Measurements from ENCODE around the gene HSD17B4. TPM values are rescaled to one million over a fixed set of nuclear protein-coding genes. Genes with fewer than 3 reads are reported as not detected.
"Not testable (repeated sequence)": the region's sequence is repeated elsewhere in the genome, so short reads cannot be mapped to it uniquely, and the experiment has no call there.

HSD17B4 gene
- total RNA-seq, 1 donor from 2014 or later, result 203 TPM

GRCh38 chr5:119480629-119481028 lies 28.3 kb downstream of the HSD17B4 start:
- not testable (repeated sequence) for DNase-seq

- no peak for DNase-seq
Measured at GRCh38 chr5:119483155-119483554, 30.9 kb downstream of the HSD17B4 start.

- no peak for DNase-seq
Measured at GRCh38 chr5:119484884-119485283, 32.6 kb downstream of the HSD17B4 start.

GRCh38 chr5:119501671-119502179 lies 49.4 kb downstream of the HSD17B4 start:
- DNase-seq, result no peak

- not testable (repeated sequence) for DNase-seq
Measured at GRCh38 chr5:119503939-119504338, 51.6 kb downstream of the HSD17B4 start.

GRCh38 chr5:119512277-119512676 lies 60.0 kb downstream of the HSD17B4 start:
- DNase-seq, result no peak

- DNase-seq, result no peak
Measured at GRCh38 chr5:119515192-119515591, 62.9 kb downstream of the HSD17B4 start.

GRCh38 chr5:119517115-119517514 lies 64.8 kb downstream of the HSD17B4 start:
- not testable (repeated sequence) for DNase-seq

- no peak for DNase-seq
Measured at GRCh38 chr5:119521232-119521631, 68.9 kb downstream of the HSD17B4 start.

GRCh38 chr5:119522841-119523240 lies 70.5 kb downstream of the HSD17B4 start:
- DNase-seq, result no peak

- DNase-seq, result no peak
Measured at GRCh38 chr5:119524485-119524884, 72.2 kb downstream of the HSD17B4 start.

- no peak for DNase-seq
Measured at GRCh38 chr5:119527351-119527750, 75.1 kb downstream of the HSD17B4 start.

GRCh38 chr5:119529811-119530210 lies 77.5 kb downstream of the HSD17B4 start:
- DNase-seq, result no peak

- no peak for DNase-seq
Measured at GRCh38 chr5:119532637-119533036, 80.3 kb downstream of the HSD17B4 start.

- DNase-seq, result no peak
Measured at GRCh38 chr5:119537704-119538103, 85.4 kb downstream of the HSD17B4 start.

GRCh38 chr5:119541716-119542115 lies 89.4 kb downstream of the HSD17B4 start:
- no peak for DNase-seq

- DNase-seq, result no peak
Measured at GRCh38 chr5:119551819-119552218, 99.5 kb downstream of the HSD17B4 start.

GRCh38 chr5:119554597-119554996 lies 102.3 kb downstream of the HSD17B4 start:
- no peak for DNase-seq

- DNase-seq, result no peak
Measured at GRCh38 chr5:119570910-119571309, 118.6 kb downstream of the HSD17B4 start.

- DNase-seq, result no peak
Measured at GRCh38 chr5:119578937-119579336, 126.6 kb downstream of the HSD17B4 start.

- no peak for DNase-seq
Measured at GRCh38 chr5:119582987-119583386, 130.7 kb downstream of the HSD17B4 start.

GRCh38 chr5:119583684-119584083 lies 131.4 kb downstream of the HSD17B4 start:
- no peak for DNase-seq

Measured in occipital lobe (tissue), 2 donors.